ENCODE measurements around the gene RPAP3. TPM values are rescaled to one million over a fixed set of nuclear protein-coding genes. Genes with fewer than 3 reads are reported as not detected.

RPAP3 gene
- total RNA-seq, 4 donors from 2014 or later = 11.7 to 25.5 (median 19.4) TPM

DNA sequence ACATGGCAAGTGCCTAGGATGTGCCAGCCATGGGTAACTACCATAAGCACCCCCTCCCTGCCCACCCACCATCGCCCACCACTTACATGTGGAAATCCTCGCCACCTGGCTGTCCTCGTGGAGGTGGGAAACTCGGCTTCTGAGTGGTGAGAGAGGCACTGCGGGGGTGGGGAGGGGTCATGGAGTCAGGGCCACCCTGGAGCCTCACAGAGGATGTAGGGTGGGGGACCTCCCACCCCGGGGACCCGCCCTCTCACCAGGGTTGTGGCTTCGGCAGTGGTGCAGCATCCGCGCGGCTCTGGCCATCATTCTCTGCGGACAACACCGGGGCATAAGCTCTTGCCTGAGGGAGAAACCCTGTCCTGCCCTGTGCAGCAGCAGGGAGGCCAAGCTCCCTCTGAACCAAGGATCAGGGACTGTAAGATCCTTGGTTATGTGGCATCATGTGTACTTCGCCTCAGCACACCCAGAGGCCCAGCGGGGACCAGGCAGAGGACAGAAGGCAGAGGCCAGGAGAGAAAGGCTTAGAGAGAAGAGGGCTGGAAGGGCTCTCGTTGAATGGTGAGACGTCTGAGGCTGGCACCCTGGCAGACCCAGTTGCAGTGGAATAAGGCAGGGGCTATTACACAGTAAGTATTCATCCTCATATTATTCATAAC, 32.2 kb upstream of the RPAP3 start:
- Histone ChIP-seq H3K9me3 (no peaks in the 10 kb centered on the region), H3K27ac (peak overlapping the region; percentile 77), H3K4me1 (peaks cover 85% of the 10 kb centered on the region), H3K4me3 (no peak overlapping the region), H3K27me3 (no peaks in the 10 kb centered on the region), H3K36me3 (no peaks in the 10 kb centered on the region)
- TF ChIP-seq POLR2A (IDR thresholded peaks at IDR 0.05) (no peak), EP300 (IDR thresholded peaks at IDR 0.05) (no peak), CTCF (IDR thresholded peaks at IDR 0.05) (no peak), POLR2AphosphoS5 (IDR thresholded peaks at IDR 0.05) (no peak)
- DNase-seq (ENCODE audit: low spot score in 2 of 2) = no peak
- 87% methylated on average over 9 of the region's 17 CpGs for WGBS

GRCh38 chr12:47736877-47737676, 31.2 kb upstream of the RPAP3 start:
- DNase-seq (ENCODE audit: low spot score in 2 of 2) = peak; percentile 87 to 92
- H3K36me3 ChIP-seq = no peaks in the 10 kb centered on the region
- peak overlapping the region; percentile 12 for H3K4me3 ChIP-seq
- TF ChIP-seq POLR2A (IDR thresholded peaks at IDR 0.05) (no peak), POLR2AphosphoS5 (IDR thresholded peaks at IDR 0.05) (peak in 2 of 3 donors; percentile 39 to 57), EP300 (IDR thresholded peaks at IDR 0.05) (no peak), CTCF (IDR thresholded peaks at IDR 0.05) (no peak)
- 39% methylated on average over 13 of the region's 19 CpGs for WGBS
- peaks cover 83% of the 10 kb centered on the region for H3K4me1 ChIP-seq
- peak overlapping the region; percentile 77 for H3K27ac ChIP-seq
- H3K27me3 ChIP-seq = no peaks in the 10 kb centered on the region
- H3K9me3 ChIP-seq = no peaks in the 10 kb centered on the region

GRCh38 chr12:47736216-47736615, 30.4 kb upstream of the RPAP3 start:
- H3K27ac ChIP-seq = peak overlapping the region; percentile 77

GRCh38 chr12:47735649-47736048, 29.8 kb upstream of the RPAP3 start:
- Histone ChIP-seq H3K27ac (peak overlapping the region; percentile 77), H3K27me3 (no peaks in the 10 kb centered on the region), H3K36me3 (no peaks in the 10 kb centered on the region), H3K4me1 (peaks cover 80% of the 10 kb centered on the region), H3K9me3 (no peaks in the 10 kb centered on the region), H3K4me3 (no peak overlapping the region)
- WGBS = 74% methylated on average over 11 of the region's 11 CpGs
- DNase-seq (ENCODE audit: low spot score in 2 of 2) = no peak
- TF ChIP-seq POLR2A (IDR thresholded peaks at IDR 0.05) (no peak), EP300 (IDR thresholded peaks at IDR 0.05) (no peak), POLR2AphosphoS5 (IDR thresholded peaks at IDR 0.05) (no peak), CTCF (IDR thresholded peaks at IDR 0.05) (no peak)

More at GRCh38 chr12:47736216-47736615, 30.4 kb upstream of the RPAP3 start:
- Histone ChIP-seq H3K4me3 (no peak overlapping the region), H3K9me3 (no peaks in the 10 kb centered on the region), H3K4me1 (peaks cover 80% of the 10 kb centered on the region), H3K36me3 (no peaks in the 10 kb centered on the region), H3K27me3 (no peaks in the 10 kb centered on the region)
- DNase-seq (ENCODE audit: low spot score in 2 of 2) = no peak
- WGBS = 30% methylated on average over 1 of the region's 4 CpGs
- no peak for TF ChIP-seq POLR2AphosphoS5 (IDR thresholded peaks at IDR 0.05)
- no peak for TF ChIP-seq POLR2A (IDR thresholded peaks at IDR 0.05)
- no peak for TF ChIP-seq CTCF (IDR thresholded peaks at IDR 0.05)
- no peak for TF ChIP-seq EP300 (IDR thresholded peaks at IDR 0.05)

All from suprapubic skin (tissue), 4 donors.